CD4-positive, alpha-beta T cell treated with Interleukin-21 for 1 hour (primary cell): ENCODE measurements around the gene RAB28.
"Not testable (repeated sequence)": the region's sequence is repeated elsewhere in the genome, so short reads cannot be mapped to it uniquely, and the experiment has no call there.

Source experiments
- DNase-seq: peaks from one replicate; pipeline ENCODE4 v3.0.0-alpha.2; 2020

RAB28 gene

GRCh38 chr4:13445841-13446790 is 38.0 kb downstream of the RAB28 start:
- DNase-seq = no peak

GRCh38 chr4:13441506-13441905 is 42.6 kb downstream of the RAB28 start:
- DNase-seq = no peak

DNA sequence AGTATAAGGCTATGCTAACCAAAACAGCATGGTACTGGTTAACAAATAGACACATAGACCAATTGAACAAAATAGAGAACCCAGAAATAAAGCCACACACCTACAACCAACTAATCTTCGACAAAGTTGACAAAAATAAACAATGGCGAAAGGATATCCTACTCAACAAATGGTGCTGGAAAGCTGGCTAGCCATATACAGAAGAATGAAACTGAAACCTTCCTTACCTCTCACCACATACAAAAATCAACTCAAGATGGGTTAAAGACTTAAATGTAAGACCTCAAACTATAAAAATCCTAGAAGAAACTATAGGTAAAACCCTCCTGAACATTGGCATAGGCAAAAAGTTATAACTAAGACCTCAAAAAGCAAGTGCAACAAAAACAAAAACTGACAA is 47.2 kb downstream of the RAB28 start:
- DNase-seq = no peak

DNA sequence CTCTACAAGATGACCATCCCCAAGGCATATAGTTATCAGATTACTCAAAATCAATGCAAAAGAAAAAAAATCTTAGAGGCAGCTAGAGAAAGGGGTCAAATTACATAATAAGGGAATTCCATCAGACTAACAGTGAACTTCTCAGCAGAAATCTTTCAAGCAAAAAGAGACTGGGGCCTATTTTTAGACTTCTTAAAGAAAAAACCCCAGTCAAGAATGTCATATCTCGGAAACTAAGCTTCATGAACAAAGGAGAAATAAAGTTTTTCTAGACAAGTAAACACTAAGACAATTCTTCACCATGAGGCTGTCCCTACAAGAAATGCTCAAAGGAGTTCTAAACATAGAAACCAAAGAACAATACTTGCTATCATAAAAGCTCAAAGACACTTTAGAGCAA is 51.7 kb downstream of the RAB28 start:
- DNase-seq = no peak

DNA sequence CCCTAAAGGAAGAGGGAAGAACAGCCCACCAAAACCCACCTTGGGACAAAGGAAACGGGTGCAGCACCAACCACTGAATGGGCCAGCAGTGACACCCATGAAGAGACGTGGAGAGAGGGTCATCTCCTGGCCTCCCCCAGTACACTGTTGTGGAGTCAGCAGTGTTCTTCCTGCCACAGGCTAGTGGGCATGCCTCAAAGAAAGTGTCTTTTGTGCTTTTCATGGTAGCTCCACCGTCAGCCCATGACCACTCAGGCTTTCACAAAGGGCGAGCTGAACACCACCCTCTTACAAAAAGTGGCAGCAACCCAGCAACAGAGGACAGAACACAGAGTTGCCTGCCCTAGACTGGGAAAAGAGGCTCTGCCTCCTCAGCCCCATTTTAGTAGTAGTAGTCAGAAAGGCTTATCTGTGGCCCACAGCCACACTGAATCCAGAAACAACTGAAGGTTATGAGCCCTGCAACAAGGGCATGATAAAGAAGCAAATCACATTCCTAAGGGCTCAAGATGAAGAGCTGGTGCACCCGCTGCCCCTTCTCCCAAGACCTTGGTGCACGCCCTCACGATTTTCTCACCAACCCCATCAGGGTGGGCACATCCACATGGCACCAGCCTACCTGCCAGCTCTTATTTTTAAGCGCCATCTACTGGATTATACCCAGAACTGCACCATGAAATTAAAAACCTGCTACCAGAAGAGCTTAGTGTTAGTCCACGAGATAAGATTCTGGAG is 53.1 kb downstream of the RAB28 start:
- no peak for DNase-seq

DNA sequence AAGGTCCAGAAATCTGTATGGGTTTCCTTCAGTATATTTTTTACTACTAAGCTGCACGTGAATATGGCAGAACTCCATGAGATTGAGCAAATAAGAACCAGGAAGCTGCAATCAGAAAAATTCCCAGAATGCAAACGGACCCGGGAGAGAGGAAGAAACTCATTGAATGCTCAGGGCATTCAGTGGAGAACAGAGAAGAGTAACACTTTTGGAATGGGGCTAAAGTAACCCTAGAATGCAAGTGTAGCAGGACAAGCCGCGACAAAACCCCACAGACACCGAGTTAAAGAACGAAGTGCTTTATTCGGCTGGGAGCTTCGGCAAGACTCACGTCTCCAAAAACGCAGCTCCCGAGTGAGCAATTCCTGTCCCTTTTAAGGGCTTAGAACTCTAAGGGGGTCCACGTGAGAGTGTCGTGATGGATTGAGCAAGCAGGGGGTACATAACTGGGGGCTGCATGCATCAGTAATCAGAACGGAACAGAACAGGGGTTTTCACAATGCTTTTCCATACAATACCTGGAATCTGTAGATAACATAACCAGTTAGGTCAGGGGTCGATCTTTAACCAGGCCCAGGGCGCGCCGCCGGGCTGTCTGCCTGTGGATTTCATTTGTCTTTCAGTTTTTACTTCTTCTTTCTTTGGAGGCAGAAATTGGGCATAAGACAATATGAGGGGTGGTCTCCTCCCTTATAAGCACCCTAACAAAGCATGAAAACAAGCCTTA is 56.4 kb downstream of the RAB28 start:
- no peak for DNase-seq

- DNase-seq = no peak
These were observed 68.9 kb downstream of the RAB28 start for GRCh38 chr4:13415068-13415785.

GRCh38 chr4:13413729-13414437 is 70.3 kb downstream of the RAB28 start:
- DNase-seq = no peak

DNA sequence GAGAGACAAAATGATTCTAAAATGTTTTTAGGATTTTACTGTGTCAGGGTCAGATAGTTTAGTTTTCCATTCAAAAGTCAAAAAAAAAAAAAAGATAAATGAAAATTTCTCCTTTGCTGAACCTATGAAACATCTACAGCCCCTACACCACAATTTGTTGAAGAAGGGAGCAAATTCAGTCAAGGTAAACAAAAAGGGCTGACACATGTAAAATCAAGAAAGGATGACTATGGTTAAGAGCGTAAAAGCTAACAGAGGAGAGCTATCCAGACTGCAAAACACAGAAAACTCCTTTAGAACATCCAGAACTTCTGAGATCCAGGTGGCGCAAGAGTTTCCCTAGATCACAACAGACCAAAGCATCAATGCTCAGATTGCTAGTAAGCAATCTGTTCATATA is 72.2 kb downstream of the RAB28 start:
- DNase-seq = no peak

- no peak for DNase-seq
These were observed 74.8 kb downstream of the RAB28 start for GRCh38 chr4:13409324-13409723.

GRCh38 chr4:13406156-13406555 is 78.0 kb downstream of the RAB28 start:
- DNase-seq = not testable (repeated sequence)

GRCh38 chr4:13403833-13404232 is 80.3 kb downstream of the RAB28 start:
- DNase-seq = no peak

DNA sequence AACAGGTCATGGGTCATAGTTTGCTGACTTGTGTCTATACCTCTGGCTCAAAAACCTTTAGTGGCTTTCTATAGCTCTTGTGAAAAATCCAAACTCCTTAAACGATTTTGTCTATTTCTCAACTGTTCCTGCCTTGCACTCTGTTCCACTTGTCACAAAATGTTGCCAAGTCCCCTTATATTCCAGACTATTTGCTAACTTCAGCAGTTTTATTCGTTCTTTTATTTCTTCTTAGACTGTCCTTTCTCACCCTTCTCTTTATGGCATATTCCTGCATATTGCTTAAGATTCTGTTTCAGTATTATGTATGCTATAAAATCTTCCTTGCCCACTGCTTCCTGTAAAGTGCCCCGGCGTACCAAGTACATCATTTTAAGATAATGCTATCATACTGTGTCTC is 80.8 kb downstream of the RAB28 start:
- no peak for DNase-seq

DNA sequence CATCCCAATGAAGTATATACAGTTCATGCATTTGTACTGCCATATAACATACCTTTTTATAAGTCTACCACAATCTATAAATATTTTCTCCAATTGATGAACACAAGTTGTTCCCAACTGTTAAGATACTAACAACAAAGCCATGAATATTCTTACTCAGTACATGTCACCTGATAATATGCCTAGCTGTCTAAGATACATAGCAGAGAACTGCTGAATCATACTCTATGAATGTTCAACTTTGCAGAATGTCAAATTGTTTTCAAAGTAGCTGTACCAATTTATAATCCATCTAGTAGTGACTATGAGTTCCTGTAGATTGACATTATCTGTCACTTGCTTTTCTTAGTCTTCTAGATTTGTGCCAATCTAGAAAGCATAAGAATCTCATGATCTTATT is 84.9 kb downstream of the RAB28 start:
- no peak for DNase-seq

- DNase-seq = no peak
These were observed 88.0 kb downstream of the RAB28 start for GRCh38 chr4:13396161-13396560.

DNA sequence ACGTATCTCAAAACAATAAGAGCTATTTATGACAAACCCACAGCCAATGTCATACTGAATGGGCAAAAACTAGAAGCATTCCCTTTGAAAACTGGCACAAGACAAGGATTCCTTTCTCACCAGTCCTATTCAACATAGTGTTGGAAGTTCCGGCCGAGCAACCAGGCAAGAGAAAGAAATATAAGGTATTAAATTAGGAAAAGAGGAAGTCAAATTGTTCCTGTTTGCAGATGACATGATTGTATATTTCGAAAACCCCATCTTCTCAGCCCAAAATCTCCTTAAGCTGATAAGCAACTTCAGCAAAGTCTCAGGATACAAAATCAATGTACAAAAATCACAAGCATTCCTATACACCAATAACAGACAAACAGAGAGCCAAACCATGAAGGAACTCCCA is 94.2 kb downstream of the RAB28 start:
- DNase-seq = not testable (repeated sequence)

DNA sequence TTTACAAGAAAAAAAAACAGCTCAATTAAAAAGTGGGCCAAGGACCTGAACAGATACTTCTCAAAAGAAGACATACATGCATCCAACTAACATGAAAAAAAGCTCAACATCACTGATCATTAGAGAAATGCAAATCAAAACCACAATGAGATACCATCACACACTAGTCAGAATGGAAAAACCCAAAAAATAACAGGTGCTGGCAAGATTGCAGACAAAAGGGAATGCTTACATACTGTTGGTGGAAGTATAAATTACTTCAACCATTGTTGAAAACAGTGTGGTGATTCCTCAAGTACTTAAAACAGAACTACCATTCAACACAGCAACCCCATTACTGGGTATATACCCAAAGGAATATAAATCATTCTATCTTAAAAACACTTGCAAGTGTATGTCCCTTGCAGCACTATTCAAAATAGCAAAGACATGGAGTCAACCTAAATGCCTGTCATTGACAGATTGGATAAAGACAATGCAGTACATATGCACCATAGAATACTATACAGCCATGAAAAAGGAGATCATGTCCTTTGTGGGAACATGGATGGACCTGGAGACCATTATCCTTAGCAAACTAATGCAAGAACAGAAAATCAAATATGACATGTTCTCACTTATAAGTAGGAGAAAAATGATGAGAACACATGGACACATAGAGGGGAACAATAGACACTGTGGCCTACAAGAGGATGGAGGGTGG is 97.6 kb downstream of the RAB28 start:
- no peak for DNase-seq

DNA sequence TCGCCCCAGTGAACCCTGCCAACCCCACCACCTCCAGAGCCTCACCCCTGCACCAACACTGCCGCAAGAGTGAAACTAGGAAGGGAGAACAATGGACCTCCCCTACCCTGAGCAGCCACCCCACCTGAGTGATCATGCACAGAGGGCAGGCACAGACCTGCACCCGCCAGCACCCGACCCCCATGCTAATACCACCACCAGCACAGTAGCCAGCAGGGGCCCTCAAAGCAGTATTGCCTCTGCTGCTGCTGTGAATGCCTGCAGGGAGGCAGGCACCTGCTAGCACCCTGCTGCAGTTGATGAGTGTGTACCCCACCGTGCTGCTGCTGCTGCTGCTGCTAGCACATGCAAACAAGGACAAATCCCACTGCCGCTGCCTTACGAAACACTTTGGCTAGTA is 100.1 kb downstream of the RAB28 start:
- DNase-seq = no peak

DNA sequence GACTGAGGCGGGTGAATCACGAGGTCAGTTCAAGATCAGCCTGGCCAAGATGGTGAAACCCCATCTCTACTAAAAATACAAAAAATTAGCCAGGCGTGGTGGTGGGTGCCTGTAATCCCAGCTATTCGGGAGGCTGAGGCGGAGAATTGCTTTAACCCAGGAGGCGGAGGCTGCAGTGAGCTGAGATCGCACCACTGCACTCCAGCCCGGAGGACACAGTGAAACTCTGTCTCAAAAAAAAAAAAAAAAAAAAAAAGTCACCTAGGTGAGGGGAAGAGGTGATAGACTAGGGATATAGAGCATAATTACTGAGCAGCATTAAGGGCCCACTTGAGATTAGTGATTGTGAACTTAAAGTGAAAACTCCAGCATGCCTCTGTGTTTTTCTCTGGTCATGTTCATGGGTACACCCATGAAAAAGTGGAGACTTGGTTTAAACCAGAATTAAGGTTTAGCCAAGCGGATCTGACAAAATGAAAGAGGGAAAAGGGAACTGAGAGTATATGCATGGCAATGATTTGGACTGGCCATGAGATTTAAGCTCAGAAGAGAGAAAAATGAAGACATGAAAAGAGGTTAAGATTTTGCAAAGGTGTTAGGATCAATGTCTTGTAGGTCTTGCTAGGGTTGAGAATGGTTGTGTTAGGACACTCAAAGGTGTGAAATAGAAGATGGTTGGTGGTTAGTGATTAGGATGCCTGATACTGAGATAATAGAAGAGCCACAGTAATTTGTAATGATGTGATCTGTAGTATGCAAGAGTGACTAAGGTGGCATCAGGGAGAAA is 105.0 kb downstream of the RAB28 start:
- DNase-seq = no peak

DNA sequence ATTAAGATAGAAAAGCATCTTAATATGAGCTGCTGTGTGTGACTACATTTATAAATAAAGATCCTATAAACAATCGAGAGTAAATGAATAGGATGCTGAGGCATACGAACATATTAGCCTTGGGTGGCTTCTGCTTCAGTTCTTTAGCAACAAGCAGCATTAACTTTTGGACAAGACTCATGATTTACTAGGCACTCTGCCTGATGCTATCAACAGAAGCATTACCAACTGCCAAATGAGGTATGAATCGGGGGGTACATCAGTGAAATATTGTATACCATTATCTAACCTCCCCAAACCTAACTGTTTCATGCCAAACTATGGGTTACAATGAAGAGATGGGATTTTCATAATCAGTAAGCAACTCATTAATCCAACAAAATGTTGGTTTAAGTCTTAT is 113.1 kb downstream of the RAB28 start:
- no peak for DNase-seq

GRCh38 chr4:13368217-13368616 is 115.9 kb downstream of the RAB28 start:
- DNase-seq = no peak
